ENCODE measurements around the gene MOCS1. TPM values are rescaled to one million over a fixed set of nuclear protein-coding genes. Genes with fewer than 3 reads are reported as not detected.

MOCS1 gene
- total RNA-seq, 1 donor from 2014 or later = 1.3 TPM

DNA sequence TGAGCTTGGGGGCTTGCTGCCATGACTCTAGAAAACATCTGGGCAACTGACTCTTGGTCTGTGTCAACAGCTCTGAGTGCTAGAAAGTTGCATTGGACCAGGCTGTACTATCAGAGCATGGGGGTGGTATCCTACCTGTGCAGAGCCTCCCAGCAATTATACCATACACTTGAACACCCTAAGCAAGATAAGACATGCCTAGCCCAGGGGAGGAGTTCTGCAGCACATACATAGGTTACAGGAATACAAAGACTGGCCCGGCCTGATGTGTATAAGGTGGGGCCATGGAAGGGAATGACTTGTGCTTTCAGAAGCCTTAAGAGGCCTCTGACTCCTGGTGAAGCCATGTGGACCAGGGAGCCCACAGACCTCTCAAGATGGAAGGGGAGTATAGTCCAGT lies 11.4 kb upstream of the MOCS1 start:
- TF ChIP-seq, protein P1, sequence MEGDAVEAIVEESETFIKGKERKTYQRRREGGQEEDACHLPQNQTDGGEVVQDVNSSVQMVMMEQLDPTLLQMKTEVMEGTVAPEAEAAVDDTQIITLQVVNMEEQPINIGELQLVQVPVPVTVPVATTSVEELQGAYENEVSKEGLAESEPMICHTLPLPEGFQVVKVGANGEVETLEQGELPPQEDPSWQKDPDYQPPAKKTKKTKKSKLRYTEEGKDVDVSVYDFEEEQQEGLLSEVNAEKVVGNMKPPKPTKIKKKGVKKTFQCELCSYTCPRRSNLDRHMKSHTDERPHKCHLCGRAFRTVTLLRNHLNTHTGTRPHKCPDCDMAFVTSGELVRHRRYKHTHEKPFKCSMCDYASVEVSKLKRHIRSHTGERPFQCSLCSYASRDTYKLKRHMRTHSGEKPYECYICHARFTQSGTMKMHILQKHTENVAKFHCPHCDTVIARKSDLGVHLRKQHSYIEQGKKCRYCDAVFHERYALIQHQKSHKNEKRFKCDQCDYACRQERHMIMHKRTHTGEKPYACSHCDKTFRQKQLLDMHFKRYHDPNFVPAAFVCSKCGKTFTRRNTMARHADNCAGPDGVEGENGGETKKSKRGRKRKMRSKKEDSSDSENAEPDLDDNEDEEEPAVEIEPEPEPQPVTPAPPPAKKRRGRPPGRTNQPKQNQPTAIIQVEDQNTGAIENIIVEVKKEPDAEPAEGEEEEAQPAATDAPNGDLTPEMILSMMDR (IDR thresholded peaks at IDR 0.05; ENCODE audit: insufficient read depth, low read length, severe bottlenecking) = no peak
- Histone ChIP-seq H3K36me3 (ENCODE audit: control insufficient read depth, insufficient read depth, low read length) (no peaks in the 10 kb centered on the region), H3K4me3 (ENCODE audit: low read depth, low read length) (no peak overlapping the region), H3K27me3 (ENCODE audit: control insufficient read depth, insufficient read depth, low read length) (no peaks in the 10 kb centered on the region)
- FAIRE-seq (peak; percentile 98), DNase-seq (ENCODE audit: low read depth) (peak; percentile 93)

DNA sequence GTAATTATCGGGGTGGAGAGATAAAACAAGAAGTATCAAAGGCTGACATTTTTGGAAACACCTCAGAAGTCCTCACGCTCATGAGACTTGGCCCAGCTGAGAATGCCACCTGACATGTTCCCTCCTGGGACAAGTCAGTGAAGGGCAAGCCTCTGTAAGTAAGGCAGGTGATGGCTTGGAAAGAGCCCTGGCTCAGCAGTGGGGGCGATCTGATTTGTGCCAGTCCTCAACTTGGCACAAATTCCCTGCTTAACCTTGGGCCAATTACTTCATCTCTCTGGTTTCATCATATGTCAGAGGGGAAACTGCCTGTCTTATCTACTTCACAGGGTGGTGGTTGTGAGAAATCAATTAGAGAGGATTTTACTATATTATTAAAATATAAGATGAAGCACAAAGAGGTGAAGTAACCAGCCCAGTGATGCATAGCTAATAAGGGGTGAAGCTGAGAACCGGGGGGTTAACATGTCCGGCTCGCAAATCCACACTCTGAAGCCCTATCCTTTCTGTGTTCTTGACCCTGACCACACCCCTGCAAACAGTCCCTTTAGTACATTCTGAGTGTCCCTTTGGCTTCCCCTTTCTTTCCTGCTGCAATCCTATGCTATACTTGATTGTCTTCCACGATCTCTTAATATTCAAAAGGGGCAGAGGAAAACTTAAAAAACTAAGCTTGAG lies 8.8 kb upstream of the MOCS1 start:
- Histone ChIP-seq H3K4me3 (ENCODE audit: low read depth, low read length) (no peak overlapping the region), H3K36me3 (ENCODE audit: control insufficient read depth, insufficient read depth, low read length) (no peaks in the 10 kb centered on the region), H3K27me3 (ENCODE audit: control insufficient read depth, insufficient read depth, low read length) (no peaks in the 10 kb centered on the region)
- DNase-seq (ENCODE audit: low read depth) = no peak
- TF ChIP-seq, protein P1 (IDR thresholded peaks at IDR 0.05; ENCODE audit: insufficient read depth, low read length, severe bottlenecking) = no peak
- FAIRE-seq = no peak

DNA sequence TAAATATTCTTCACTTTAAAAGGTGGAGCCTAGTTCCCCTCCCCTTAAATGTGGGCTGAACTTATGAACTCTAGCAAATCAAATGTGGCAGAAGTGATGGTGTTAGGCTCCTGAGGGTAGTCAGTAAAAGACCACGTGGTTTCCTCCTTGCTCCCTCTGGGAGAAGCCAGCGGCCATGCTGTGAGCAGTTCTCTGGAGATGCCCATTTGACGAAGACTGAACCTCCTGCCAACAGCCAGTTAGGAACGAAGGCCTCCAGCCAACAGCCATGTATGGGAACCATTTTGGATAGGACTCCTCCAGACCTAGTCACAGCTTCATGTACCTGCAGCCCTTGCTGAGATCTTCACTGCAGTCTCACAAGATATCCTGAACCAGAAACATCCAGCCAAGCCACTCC lies 7.6 kb upstream of the MOCS1 start:
- no peaks in the 10 kb centered on the region for H3K27me3 ChIP-seq (ENCODE audit: control insufficient read depth, insufficient read depth, low read length)
- no peaks in the 10 kb centered on the region for H3K36me3 ChIP-seq (ENCODE audit: control insufficient read depth, insufficient read depth, low read length)
- no peak overlapping the region for H3K4me3 ChIP-seq (ENCODE audit: low read depth, low read length)
- DNase-seq (ENCODE audit: low read depth) = no peak
- no peak for FAIRE-seq
- TF ChIP-seq, protein P1 (IDR thresholded peaks at IDR 0.05; ENCODE audit: insufficient read depth, low read length, severe bottlenecking) = no peak

DNA sequence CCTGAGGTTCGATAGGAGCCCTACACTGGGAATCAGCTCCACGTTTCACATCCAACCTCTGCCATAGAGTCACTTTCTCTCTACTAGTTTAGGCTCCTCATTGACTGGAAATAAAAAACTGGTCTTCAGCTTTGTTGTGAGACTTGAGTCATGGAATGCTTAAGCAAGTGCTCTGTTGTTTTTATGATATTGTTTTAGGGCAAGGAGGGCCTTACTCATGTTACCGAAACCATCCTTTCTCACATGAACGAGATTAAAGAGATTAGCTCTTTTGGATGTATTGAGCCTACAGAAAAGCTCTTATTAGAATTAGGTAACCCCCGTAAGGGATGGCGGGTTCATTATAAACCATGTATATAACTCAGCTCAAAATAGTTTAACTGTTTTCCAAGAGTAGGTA lies 6.9 kb upstream of the MOCS1 start:
- DNase-seq (ENCODE audit: low read depth) = no peak
- H3K27me3 ChIP-seq (ENCODE audit: control insufficient read depth, insufficient read depth, low read length) = no peaks in the 10 kb centered on the region
- H3K36me3 ChIP-seq (ENCODE audit: control insufficient read depth, insufficient read depth, low read length) = no peaks in the 10 kb centered on the region
- TF ChIP-seq, protein P1 (IDR thresholded peaks at IDR 0.05; ENCODE audit: insufficient read depth, low read length, severe bottlenecking) = no peak
- no peak overlapping the region for H3K4me3 ChIP-seq (ENCODE audit: low read depth, low read length)
- no peak for FAIRE-seq

DNA sequence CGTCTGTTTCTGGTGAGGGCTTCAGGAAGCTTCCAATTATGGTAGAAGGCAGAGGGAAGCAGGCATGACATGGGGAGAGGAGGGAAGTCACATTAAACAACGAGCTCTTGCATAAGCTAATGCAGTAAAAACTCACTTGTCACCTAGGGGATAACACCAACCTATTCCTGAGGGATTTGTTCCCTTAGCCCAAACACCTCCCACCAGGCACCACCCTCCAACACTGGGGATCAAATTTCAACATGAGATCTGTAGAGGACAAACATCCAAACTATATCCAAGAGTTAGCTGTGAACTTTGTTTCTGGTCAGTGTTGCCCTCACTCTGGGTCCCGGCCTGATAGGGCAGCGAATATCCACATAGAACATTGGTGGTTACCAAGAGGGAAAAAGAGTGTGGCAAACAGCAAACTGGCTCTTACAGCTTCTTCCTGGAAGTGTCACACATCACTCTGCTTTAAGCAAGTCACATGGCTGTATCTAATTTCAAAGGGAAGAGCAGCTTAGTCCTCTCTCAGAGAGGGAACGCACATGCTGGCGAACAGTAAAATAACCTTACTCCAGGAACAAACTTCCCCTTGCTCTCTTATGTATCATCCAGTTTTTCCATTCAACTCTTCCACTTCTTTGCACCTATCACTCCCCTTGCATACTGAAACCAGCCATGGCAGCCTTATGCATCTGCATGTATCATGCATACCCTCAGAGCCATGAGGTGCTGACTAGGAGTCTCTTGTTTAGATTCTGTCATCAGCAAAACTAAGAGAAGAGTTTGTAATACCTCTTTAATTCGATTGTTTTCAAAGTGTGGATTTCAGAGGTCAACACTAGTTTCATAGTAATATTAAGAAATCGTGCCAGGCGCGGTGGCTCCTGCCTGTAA lies 4.8 kb upstream of the MOCS1 start:
- H3K4me3 ChIP-seq (ENCODE audit: low read depth, low read length) = no peak overlapping the region
- H3K36me3 ChIP-seq (ENCODE audit: control insufficient read depth, insufficient read depth, low read length) = no peaks in the 10 kb centered on the region
- TF ChIP-seq, protein P1 (IDR thresholded peaks at IDR 0.05; ENCODE audit: insufficient read depth, low read length, severe bottlenecking) = no peak
- no peaks in the 10 kb centered on the region for H3K27me3 ChIP-seq (ENCODE audit: control insufficient read depth, insufficient read depth, low read length)
- DNase-seq (ENCODE audit: low read depth) (no peak), FAIRE-seq (peak; percentile 7)

All from bronchial epithelial cell (primary cell).